GM19239 (cell line): ENCODE measurements around the gene FMO2.
A peak's percentile ranks its signal among the peaks of the same experiment; 100 is the strongest.

Experiments used
- DNase-seq: peaks from one replicate; pipeline ENCODE4 v3.0.0; 2011; ENCODE audit warnings: low spot score; ENCODE audit not compliant: insufficient read length
- FAIRE-seq: peaks from 2 replicates; lab custom pipeline; 2011; peaks lifted over from hg19 to GRCh38; lab: Jason Lieb, UNC

The FMO2 gene

GRCh38 chr1:171251042-171251951 is 66.2 kb downstream of the FMO2 start:
- FAIRE-seq (peak; percentile 82), DNase-seq (no peak)

- FAIRE-seq (no peak), DNase-seq (no peak)
Observed at GRCh38 chr1:171251952-171252300, 66.8 kb downstream of the FMO2 start.

GRCh38 chr1:171252482-171252881 is 67.4 kb downstream of the FMO2 start:
- FAIRE-seq: peak; percentile 11
- DNase-seq: no peak

- DNase-seq: no peak
- no peak for FAIRE-seq
Observed at GRCh38 chr1:171254859-171255258, 69.8 kb downstream of the FMO2 start.

- no peak for FAIRE-seq
- no peak for DNase-seq
Observed at GRCh38 chr1:171256940-171257606, 72.0 kb downstream of the FMO2 start.

GRCh38 chr1:171257607-171258076 is 72.5 kb downstream of the FMO2 start:
- DNase-seq (no peak), FAIRE-seq (no peak)

- FAIRE-seq (no peak), DNase-seq (no peak)
Observed at GRCh38 chr1:171258429-171258828, 73.3 kb downstream of the FMO2 start.

GRCh38 chr1:171258943-171259342 is 73.8 kb downstream of the FMO2 start:
- FAIRE-seq (no peak), DNase-seq (no peak)
